ENCODE results near the gene TADA3. TPM values are rescaled to one million over a fixed set of nuclear protein-coding genes. Genes with fewer than 3 reads are reported as not detected.

The TADA3 gene
- total and polyA plus RNA-seq, 2 experiments from 2014 or later: 29.1 to 61.7 TPM

GRCh38 chr3:9810846-9811245 lies 18.6 kb upstream of the TADA3 start:
- Histone ChIP-seq H2AFZ (peak overlapping the region; percentile 97; the same call in 1 of the 2 replicates), H3K27ac (ENCODE audit: low read depth) (no peak overlapping the region)
- H3K27ac Mint-ChIP-seq: no peak overlapping the region

GRCh38 chr3:9810433-9810770 lies 18.1 kb upstream of the TADA3 start:
- H3K27ac ChIP-seq (ENCODE audit: low read depth): no peak overlapping the region
- peak overlapping the region; percentile 96 for H3K4me2 ChIP-seq
- peaks cover 16% of the 10 kb centered on the region for H3K36me3 Mint-ChIP-seq (ENCODE audit: low read depth)
- H2AFZ ChIP-seq: peak overlapping the region; percentile 97
- no peak overlapping the region for H3K27ac Mint-ChIP-seq
- peaks cover 17% of the 10 kb centered on the region for H3K27me3 ChIP-seq (ENCODE audit: insufficient read depth)
- peaks cover 24% of the 10 kb centered on the region for H3F3A ChIP-seq (replicated peaks; ENCODE audit: low read depth)
- DNase-seq (ENCODE audit: low spot score): peak; percentile 72
- peaks cover 7% of the 10 kb centered on the region; the same call in 1 of the 2 replicates for H3K4me1 ChIP-seq (ENCODE audit: insufficient read depth)
- peaks cover 15% of the 10 kb centered on the region; the same call in 1 of the 2 replicates for H4K20me1 ChIP-seq (replicated peaks; ENCODE audit: insufficient read depth)
- H3K4me3 Mint-ChIP-seq: peak overlapping the region; percentile 77
- peak; percentile 58 for ATAC-seq
- no peaks in the 10 kb centered on the region; the same call in 2 of the 3 replicates for H3K9me3 Mint-ChIP-seq
- H3K9me2 ChIP-seq (ENCODE audit: insufficient read depth): no peaks in the 10 kb centered on the region
- peaks cover 13% of the 10 kb centered on the region for H3K27me3 Mint-ChIP-seq (ENCODE audit: insufficient read depth, low read depth, poor library complexity)
- H3K4me1 Mint-ChIP-seq: peaks cover 22% of the 10 kb centered on the region
- H3K36me3 ChIP-seq (ENCODE audit: insufficient read depth): no peaks in the 10 kb centered on the region
- no peaks in the 10 kb centered on the region for H3K79me2 ChIP-seq (replicated peaks; ENCODE audit: insufficient read depth)
- H3K4me3 ChIP-seq: peak overlapping the region; percentile 83
- no peak for TF ChIP-seq NANOG (IDR thresholded peaks at IDR 0.05; ENCODE audit: borderline replicate concordance)

More at GRCh38 chr3:9810846-9811245, 18.6 kb upstream of the TADA3 start:
- H3K36me3 Mint-ChIP-seq (ENCODE audit: low read depth): peaks cover 12% of the 10 kb centered on the region
- Histone ChIP-seq H3K4me3 (peak overlapping the region; percentile 83), H4K20me1 (replicated peaks; ENCODE audit: insufficient read depth) (peaks cover 15% of the 10 kb centered on the region; the same call in 1 of the 2 replicates), H3K4me1 (ENCODE audit: insufficient read depth) (peaks cover 7% of the 10 kb centered on the region; the same call in 1 of the 2 replicates), H3F3A (replicated peaks; ENCODE audit: low read depth) (peaks cover 22% of the 10 kb centered on the region), H3K4me2 (peak overlapping the region; percentile 96), H3K27me3 (ENCODE audit: insufficient read depth) (peaks cover 17% of the 10 kb centered on the region), H3K79me2 (replicated peaks; ENCODE audit: insufficient read depth) (no peaks in the 10 kb centered on the region), H3K36me3 (ENCODE audit: insufficient read depth) (no peaks in the 10 kb centered on the region), H3K9me2 (ENCODE audit: insufficient read depth) (no peaks in the 10 kb centered on the region)
- H3K4me1 Mint-ChIP-seq: peaks cover 22% of the 10 kb centered on the region
- H3K9me3 Mint-ChIP-seq: no peaks in the 10 kb centered on the region; the same call in 2 of the 3 replicates
- TF ChIP-seq JUNB (IDR thresholded peaks at IDR 0.05; ENCODE audit: unreplicated experiment) (no peak), ETS1 (IDR thresholded peaks at IDR 0.05) (no peak), REST (IDR thresholded peaks at IDR 0.05; ENCODE audit: unreplicated experiment) (no peak), EZH2phosphoT487 (IDR thresholded peaks at IDR 0.05; ENCODE audit: unreplicated experiment) (no peak), ZNF331 (CRISPR knock-in tag; IDR thresholded peaks at IDR 0.05; ENCODE audit: low read depth) (no peak), ZNF114 (CRISPR knock-in tag; IDR thresholded peaks at IDR 0.05) (no peak), POLR2AphosphoS5 (IDR thresholded peaks at IDR 0.05; ENCODE audit: low read depth) (no peak)
- ATAC-seq (no peak), DNase-seq (ENCODE audit: low spot score) (no peak)
- peaks cover 13% of the 10 kb centered on the region for H3K27me3 Mint-ChIP-seq (ENCODE audit: insufficient read depth, low read depth, poor library complexity)
- peak overlapping the region; percentile 77 for H3K4me3 Mint-ChIP-seq

All from GM23338 (cell line).